Mucosa of rectum (tissue), 2 donors: ENCODE measurements around the gene ACKR2.
A peak's percentile ranks its signal among the peaks of the same experiment; 100 is the strongest.

Source experiments
- H3K27ac ChIP-seq, 2 donors: one replicate each; pipeline ENCODE4 v1.7.0; 2013; ENCODE audit warnings: inconsistent platforms in 2 of 2, low read depth in 2 of 2, low read length in 2 of 2
- H3K27me3 ChIP-seq, 2 donors: one replicate each; pipeline ENCODE4 v1.7.0; 2013; ENCODE audit warnings: low read length in 2 of 2; ENCODE audit not compliant: control insufficient read depth in 2 of 2, insufficient read depth in 2 of 2
- H3K36me3 ChIP-seq, 2 donors: one replicate each; pipeline ENCODE4 v1.7.0; 2013; ENCODE audit warnings: low read length in 2 of 2; ENCODE audit not compliant: control insufficient read depth in 2 of 2, insufficient read depth in 2 of 2
- H3K4me1 ChIP-seq, 2 donors: one replicate each; pipeline ENCODE4 v1.7.0; 2013; ENCODE audit warnings: low read length in 2 of 2, mild to moderate bottlenecking in 1 of 2; ENCODE audit not compliant: control insufficient read depth in 2 of 2, insufficient read depth in 2 of 2
- H3K4me3 ChIP-seq, 2 donors: one replicate each; pipeline ENCODE4 v1.7.0; 2013; ENCODE audit warnings: low read length in 2 of 2
- H3K9ac ChIP-seq, 2 donors: one replicate each; pipeline ENCODE4 v1.7.0; 2013; ENCODE audit warnings: low read length in 2 of 2, low read depth in 1 of 2, mild to moderate bottlenecking in 1 of 2
- H3K9me3 ChIP-seq, 2 donors: one replicate each; pipeline ENCODE4 v1.7.0; 2013; ENCODE audit warnings: low read length in 2 of 2; ENCODE audit not compliant: control insufficient read depth in 2 of 2
- donor health status: healthy.
- donor health status: Normal muscosa, but diverticular disease.

The ACKR2 gene

GRCh38 chr3:42843713-42844411 lies 34.6 kb downstream of the ACKR2 start:
- H3K4me3 ChIP-seq = no peak overlapping the region
- H3K27ac ChIP-seq = peak overlapping the region; percentile 46 to 58
- no peaks in the 10 kb centered on the region for H3K27me3 ChIP-seq
- no peaks in the 10 kb centered on the region for H3K9me3 ChIP-seq
- H3K4me1 ChIP-seq = peaks cover 3 to 4% of the 10 kb centered on the region in 2 donors
- H3K36me3 ChIP-seq = no peaks in the 10 kb centered on the region
- no peak overlapping the region for H3K9ac ChIP-seq

GRCh38 chr3:42844412-42844713 lies 35.1 kb downstream of the ACKR2 start:
- H3K27me3 ChIP-seq = no peaks in the 10 kb centered on the region
- H3K36me3 ChIP-seq = no peaks in the 10 kb centered on the region
- H3K9me3 ChIP-seq = no peaks in the 10 kb centered on the region
- H3K9ac ChIP-seq = no peak overlapping the region
- H3K4me3 ChIP-seq = no peak overlapping the region
- peak overlapping the region; percentile 46 to 58 for H3K27ac ChIP-seq
- peaks cover 3 to 4% of the 10 kb centered on the region in 2 donors for H3K4me1 ChIP-seq

DNA sequence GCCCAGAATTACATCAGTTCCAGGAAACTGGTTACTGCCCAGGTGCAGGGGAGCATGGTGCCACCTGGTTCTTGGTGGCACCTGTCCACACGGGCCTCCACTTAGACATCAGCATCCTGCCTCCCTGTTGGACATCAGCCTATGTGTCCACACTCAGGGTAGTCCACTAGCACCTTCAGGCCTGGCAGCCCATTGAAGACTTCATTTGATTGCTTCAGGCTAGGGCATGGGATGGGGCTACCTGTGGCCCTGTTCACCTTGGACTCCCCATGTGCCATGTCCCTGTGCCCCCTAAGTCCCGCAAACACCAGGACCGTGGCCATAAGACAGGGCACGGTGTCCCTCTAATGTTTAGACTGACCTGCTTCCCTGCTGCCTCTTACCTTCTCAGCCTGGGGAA lies 35.6 kb downstream of the ACKR2 start:
- Histone ChIP-seq H3K9me3 (no peaks in the 10 kb centered on the region), H3K27me3 (no peaks in the 10 kb centered on the region), H3K4me3 (no peak overlapping the region), H3K36me3 (no peaks in the 10 kb centered on the region), H3K4me1 (peaks cover 3 to 4% of the 10 kb centered on the region in 2 donors), H3K27ac (peak overlapping the region; percentile 46 to 58), H3K9ac (no peak overlapping the region)

DNA sequence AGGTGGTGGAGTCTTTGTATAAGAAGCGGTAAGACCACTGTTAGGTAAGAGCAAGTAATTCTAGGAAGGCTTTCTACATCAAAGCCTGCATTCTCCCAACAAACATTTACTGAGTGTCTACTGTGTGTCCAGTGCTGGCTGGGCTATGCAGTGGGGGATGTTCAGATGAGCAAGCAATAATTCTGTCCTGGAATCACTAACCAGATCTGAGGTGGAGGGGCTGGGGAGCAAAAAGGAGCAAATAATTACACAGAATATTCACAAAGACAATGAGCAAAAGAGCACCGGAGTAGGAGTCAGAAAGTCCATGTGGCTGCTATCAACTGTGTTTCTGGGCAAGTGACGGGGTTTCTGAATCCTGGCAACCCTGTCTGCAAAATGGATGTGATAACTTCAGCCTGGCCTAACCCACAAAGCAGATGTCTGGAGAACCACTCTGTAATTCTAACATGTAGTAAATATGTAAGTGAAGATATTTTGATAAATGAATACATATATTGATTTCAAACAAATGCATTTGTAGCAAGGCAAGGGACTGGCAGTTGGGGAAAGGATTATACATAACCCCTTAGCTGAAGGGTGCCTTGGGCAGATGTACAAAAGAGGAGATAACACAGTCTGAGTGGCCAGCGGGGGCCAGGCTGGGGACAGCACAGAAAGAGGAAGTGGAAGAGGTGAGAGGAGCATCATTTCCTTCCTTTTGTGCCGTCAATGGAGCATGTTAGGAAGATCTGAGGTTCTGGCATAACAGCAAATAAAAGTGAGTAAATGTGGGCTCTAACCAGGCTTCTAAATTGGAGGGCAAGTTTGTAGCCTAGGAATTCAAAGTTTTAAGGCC lies 37.7 kb downstream of the ACKR2 start:
- H3K27me3 ChIP-seq = no peaks in the 10 kb centered on the region
- peaks cover 3 to 4% of the 10 kb centered on the region in 2 donors for H3K4me1 ChIP-seq
- no peaks in the 10 kb centered on the region for H3K36me3 ChIP-seq
- H3K9me3 ChIP-seq = no peaks in the 10 kb centered on the region
- no peak overlapping the region for H3K4me3 ChIP-seq
- peak overlapping the region; percentile 52 to 53 for H3K27ac ChIP-seq
- no peak overlapping the region for H3K9ac ChIP-seq

- Histone ChIP-seq H3K9ac (no peak overlapping the region), H3K4me1 (peaks cover 3 to 4% of the 10 kb centered on the region in 2 donors), H3K36me3 (no peaks in the 10 kb centered on the region), H3K9me3 (no peaks in the 10 kb centered on the region), H3K27ac (peak overlapping the region in 1 of 2 donors; percentile 52), H3K4me3 (no peak overlapping the region), H3K27me3 (no peaks in the 10 kb centered on the region)
Observed at GRCh38 chr3:42847731-42848130, 38.5 kb downstream of the ACKR2 start.

GRCh38 chr3:42849017-42849416 lies 39.8 kb downstream of the ACKR2 start:
- H3K9ac ChIP-seq = no peak overlapping the region
- H3K27ac ChIP-seq = no peak overlapping the region
- H3K27me3 ChIP-seq = no peaks in the 10 kb centered on the region
- no peaks in the 10 kb centered on the region for H3K9me3 ChIP-seq
- H3K4me1 ChIP-seq = no peaks in the 10 kb centered on the region
- H3K4me3 ChIP-seq = no peak overlapping the region
- H3K36me3 ChIP-seq = no peaks in the 10 kb centered on the region

- Histone ChIP-seq H3K9me3 (no peaks in the 10 kb centered on the region), H3K27ac (no peak overlapping the region), H3K4me3 (no peak overlapping the region), H3K9ac (no peak overlapping the region), H3K27me3 (no peaks in the 10 kb centered on the region), H3K36me3 (no peaks in the 10 kb centered on the region), H3K4me1 (no peaks in the 10 kb centered on the region)
Observed at GRCh38 chr3:42850263-42850662, 41.0 kb downstream of the ACKR2 start.

GRCh38 chr3:42851228-42851834 lies 42.1 kb downstream of the ACKR2 start:
- no peak overlapping the region for H3K27ac ChIP-seq
- no peaks in the 10 kb centered on the region for H3K4me1 ChIP-seq
- no peak overlapping the region for H3K4me3 ChIP-seq
- no peaks in the 10 kb centered on the region for H3K9me3 ChIP-seq
- no peak overlapping the region for H3K9ac ChIP-seq
- no peaks in the 10 kb centered on the region for H3K27me3 ChIP-seq
- no peaks in the 10 kb centered on the region for H3K36me3 ChIP-seq

DNA sequence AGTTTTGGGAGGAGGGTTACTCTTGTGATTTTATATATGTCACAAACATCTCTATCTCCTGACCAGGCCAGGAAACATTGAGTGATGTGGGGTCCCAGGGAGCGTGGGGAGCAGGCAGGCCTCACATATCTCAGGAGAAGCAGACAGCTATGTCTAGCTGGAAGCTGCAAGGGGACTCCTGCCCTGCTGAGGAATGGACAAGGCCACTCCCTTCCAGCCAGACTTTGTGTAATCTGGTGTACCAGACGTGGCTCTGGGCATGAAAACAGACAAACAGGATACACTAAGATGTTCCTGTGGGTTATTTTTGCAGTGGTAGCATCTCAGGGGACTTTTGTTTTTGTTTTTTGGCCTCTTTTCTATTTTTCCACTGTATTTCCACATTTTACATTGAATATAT lies 43.2 kb downstream of the ACKR2 start:
- no peaks in the 10 kb centered on the region for H3K9me3 ChIP-seq
- H3K4me1 ChIP-seq = no peaks in the 10 kb centered on the region
- no peak overlapping the region for H3K4me3 ChIP-seq
- no peak overlapping the region for H3K27ac ChIP-seq
- H3K36me3 ChIP-seq = no peaks in the 10 kb centered on the region
- H3K27me3 ChIP-seq = no peaks in the 10 kb centered on the region
- H3K9ac ChIP-seq = no peak overlapping the region

DNA sequence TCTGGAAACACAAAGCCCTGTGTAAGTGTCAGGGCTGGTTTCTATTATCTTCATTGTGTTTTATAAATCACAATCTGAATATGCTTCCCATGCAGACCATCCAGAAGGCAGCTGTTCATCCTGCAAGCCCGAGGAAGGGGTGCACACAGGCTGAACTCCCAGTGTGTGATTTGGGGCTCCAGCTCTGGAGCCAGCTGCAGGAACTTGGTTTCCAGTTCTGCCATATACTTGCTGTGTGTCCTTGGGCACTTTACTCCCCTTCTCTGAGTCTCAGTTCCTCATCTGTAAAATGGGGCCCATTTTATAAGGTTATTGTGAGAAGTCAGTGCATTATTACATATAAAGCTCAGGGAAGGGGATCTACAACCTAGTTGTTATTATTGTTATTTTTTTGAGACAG lies 43.8 kb downstream of the ACKR2 start:
- Histone ChIP-seq H3K9me3 (no peaks in the 10 kb centered on the region), H3K27me3 (no peaks in the 10 kb centered on the region), H3K9ac (no peak overlapping the region), H3K36me3 (no peaks in the 10 kb centered on the region), H3K4me1 (no peaks in the 10 kb centered on the region), H3K27ac (no peak overlapping the region), H3K4me3 (no peak overlapping the region)
